Stimulated activated CD8-positive, alpha-beta memory T cell treated with anti-CD3 and anti-CD28 coated beads, Interleukin-2, amount 100 ng/mL, for 1 hour (primary cell): ENCODE results near the gene DOC2A.
"Not testable (repeated sequence)": the region's sequence is repeated elsewhere in the genome, so short reads cannot be mapped to it uniquely, and the experiment has no call there.

Experiments used
- DNase-seq, 2 donors: peaks; one replicate each; pipeline ENCODE4 v3.0.0-alpha.2; 2020; ENCODE audit warnings: low read depth in 2 of 2

The DOC2A gene

DNA sequence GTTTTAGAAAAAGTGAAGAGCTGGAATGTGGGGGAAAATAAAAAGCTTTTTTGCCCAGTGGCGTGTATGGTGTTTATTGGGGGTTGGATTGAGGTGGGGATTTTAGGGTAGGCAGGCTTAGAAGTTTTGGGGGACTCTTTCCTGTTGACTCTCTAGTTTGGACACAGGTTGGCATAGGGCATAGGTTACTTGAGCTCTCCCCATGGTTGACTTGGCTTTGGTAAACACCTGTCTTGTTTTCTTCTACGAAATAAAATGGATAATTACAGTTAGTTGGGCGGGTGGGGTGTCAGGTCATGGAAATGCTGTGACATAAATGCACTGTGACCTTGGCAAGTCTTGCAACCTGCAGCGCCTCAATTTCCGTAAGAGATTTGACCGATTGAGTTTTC, 37.8 kb downstream of the DOC2A start:
- DNase-seq, result no peak

- DNase-seq, result no peak
These were observed 38.3 kb downstream of the DOC2A start for GRCh38 chr16:29972500-29972899.

DNA sequence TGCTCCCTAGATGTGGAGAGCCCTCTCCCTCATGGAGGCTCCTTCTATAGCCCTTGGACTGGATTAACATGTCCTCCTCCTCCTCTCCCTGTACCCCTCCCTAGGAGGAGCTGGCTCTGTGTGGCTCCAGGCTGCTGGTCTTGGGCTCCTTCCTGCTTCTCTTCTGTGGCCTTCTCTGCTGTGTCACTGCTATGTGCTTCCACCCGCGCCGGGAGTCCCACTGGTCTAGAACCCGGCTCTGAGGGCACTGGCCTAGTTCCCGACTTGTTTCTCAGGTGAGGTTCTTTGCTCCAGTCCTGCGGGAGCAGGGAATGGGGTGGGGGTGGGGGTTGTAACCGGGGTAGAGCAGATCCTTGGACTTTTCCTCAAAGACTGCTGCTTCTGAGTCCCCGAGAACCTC, 39.5 kb downstream of the DOC2A start:
- no peak for DNase-seq

- no peak for DNase-seq
These were observed 42.6 kb downstream of the DOC2A start for GRCh38 chr16:29968205-29968604.

DNA sequence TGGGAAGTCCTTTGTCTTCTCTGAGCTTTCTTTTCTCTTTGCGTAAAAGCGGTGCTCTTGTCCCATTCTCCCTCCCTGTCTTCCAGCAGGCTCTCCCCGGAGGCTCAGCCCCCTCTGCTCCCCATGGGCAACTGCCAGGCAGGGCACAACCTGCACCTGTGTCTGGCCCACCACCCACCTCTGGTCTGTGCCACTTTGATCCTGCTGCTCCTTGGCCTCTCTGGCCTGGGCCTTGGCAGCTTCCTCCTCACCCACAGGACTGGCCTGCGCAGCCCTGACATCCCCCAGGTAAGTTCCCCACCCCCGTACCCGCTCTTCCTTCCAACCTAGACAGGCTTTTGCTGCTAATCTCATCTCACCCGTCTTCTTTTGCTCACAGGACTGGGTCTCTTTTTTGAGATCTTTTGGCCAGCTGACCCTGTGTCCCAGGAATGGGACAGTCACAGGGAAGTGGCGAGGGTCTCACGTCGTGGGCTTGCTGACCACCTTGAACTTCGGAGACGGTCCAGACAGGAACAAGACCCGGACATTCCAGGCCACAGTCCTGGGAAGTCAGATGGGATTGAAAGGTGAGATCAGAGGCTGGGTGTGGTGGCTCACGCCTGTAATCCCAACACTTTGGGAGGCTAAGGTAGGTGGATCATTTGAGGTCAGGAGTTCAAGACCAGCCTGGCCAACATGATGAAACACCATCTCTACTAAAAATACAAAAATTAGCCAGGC, 47.6 kb downstream of the DOC2A start:
- no peak for DNase-seq

- DNase-seq, result no peak
These were observed 48.4 kb downstream of the DOC2A start for GRCh38 chr16:29962344-29962994.

DNA sequence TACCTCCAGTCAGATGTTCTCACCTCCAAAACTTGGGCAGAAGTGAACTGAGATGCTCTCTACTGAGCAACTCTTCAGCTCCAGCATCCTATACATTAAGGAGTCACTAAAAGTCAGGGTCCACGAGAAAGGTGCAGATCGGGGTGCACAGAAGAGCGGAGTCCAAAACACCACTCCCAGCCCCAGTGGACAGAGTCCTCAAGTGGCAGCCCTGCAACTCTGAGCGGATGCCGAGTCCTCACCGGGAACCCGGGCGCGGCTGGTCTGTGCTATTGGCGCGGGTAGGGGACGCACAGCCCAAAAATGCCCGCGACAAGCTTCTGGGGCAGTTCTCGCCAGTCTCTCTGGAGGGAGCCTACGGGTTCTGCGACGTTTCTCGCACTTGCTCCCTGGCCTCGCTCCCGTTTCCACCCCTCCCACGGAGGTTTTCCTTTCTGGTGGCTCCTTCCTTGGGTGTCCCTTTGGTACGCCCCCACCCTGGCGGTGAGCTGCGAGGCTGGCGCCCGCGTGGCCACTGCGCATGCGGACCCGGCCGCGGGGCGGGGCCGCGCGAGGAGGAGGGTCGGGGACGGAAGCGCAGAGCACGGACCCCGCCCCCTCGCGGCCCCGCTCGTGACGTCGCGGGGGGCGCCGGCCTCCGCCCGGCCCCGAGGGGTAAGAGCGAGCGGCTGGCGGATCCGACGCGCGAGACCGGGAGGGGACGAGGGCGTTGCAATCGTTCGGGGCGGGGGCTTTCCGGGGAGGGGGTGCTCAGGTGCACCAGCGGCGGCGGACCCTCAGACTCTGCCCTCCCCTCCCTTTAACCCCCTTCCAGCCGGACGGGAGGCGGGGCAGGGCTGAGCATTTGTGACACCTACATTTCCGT, 49.1 kb downstream of the DOC2A start, which contains the start of gene TMEM219:
TSS of gene TMEM219 (plus strand) at position 601 of the 865 bp plus-strand sequence. CDS start 1,065 bp downstream, outside the sequence.
- peak; percentile 87 for DNase-seq

DNA sequence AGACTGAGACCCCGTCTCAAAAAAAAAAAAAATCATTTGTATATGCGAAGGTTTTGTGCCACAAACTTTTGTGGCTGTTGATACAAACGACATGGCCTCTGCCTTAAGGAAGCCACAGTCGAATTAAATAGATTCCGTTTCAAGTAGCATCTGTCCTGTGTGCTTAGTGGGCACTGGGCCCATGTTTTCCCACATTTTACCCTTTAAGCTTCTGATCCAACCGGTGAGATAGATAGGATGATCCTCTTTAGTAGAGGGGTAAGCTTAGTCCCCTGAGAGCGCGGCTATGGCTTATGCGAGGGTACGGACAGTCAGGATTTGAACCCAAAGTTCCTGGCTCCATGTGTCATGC, 49.7 kb downstream of the DOC2A start:
- DNase-seq, result no peak

GRCh38 chr16:29959821-29960220, 51.0 kb downstream of the DOC2A start:
- DNase-seq, result not testable (repeated sequence)

DNA sequence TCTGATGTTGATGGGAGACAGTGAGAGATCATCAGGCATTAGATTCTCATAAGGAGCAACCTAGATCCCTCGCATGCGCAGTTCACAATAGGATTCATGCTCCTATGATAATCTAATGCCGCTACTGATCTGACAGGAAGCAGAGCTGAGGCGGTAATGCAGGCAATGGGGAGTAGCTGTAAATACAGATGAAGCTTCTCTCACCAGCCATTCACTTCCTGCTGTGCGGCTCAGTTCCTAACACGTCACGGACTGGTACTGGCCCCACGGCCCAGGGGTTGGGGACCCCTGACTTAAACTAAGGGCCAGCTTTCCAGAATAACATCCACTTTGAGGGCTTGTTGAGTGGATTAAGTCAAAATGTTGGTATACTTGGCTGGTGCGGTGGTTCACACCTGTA, 51.5 kb downstream of the DOC2A start:
- DNase-seq, result no peak

- no peak for DNase-seq
These were observed 52.1 kb downstream of the DOC2A start for GRCh38 chr16:29958756-29959155.
